Stimulated activated CD4-positive, alpha-beta T cell treated with anti-CD3 and anti-CD28 coated beads, Interleukin-4, amount 100 ng/mL, for 24 hours (primary cell): Measurements from ENCODE around the gene MYH11.

ENCODE experiments used
- DNase-seq: peaks from one replicate; pipeline ENCODE4 v3.0.0-alpha.2; 2020

MYH11 gene

DNA sequence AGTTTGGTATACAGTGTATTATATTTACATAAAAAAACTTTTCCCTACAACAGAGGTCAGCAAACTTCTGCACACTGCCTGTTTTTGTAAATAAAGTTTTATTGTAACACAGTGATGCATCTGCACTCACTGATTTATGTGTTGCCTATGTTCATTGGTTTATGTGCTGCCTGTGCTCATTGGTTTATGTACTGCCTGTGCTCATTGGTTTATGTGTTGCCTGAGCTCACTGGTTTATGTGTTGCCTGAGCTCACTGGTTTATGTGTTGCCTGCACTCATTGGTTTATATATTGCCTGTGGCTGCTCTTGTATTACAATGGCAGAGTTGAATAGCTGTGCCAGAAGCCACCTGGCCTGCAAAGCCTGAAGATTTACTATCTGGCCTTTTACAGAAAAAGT is 81.6 kb downstream of the MYH11 start:
- DNase-seq: no peak

DNA sequence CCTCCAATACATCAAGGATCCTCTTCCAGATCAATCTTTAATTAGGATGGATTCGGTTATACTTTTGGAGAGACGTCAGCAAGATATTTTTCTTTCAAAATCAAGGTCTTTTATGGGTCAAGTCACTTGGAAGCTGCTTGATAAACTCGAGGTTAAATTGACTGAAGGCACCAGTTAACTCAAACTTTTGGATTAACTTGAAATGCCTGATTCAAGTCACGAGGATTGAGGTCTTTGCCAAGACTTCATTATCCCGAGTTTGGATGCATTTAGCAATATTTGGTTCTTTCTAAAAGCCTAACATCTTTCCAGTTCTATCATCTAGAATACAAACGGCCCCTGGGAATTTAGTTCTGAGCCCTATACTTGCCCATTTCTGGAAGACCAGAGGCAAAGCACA is 82.9 kb downstream of the MYH11 start:
- DNase-seq: no peak

DNA sequence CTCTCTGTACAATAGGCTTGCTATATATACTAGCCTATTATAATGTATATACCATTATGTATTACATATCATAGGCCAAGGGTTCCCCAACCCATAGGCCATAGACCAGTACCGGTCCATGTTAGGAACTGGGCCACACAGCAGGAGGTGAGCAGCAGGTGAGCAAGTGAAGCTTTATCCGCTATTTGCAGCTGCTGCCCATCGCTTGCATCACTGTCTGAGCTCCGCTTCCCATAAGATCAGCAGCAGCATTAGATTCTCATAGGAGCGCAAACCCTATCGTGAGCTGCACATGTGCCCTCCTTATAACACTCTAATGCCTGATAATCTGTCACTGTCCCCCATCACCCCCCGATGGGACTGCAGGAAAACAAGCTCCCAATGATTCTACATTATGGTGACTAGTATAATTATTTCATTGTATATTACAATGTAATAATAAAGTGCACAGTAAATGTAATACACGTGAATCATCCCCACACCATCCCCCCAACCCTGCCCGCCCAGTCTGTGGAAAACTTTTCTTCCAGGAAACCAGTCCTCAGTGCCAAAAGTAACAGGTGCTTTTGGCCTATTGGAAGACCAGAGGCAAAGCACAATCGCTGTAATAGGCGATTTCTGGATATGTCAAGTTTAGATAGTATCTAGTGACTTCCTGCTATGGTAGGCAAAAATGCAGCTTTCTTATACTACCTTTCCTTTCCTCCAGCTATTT is 84.1 kb downstream of the MYH11 start:
- DNase-seq: no peak

DNA sequence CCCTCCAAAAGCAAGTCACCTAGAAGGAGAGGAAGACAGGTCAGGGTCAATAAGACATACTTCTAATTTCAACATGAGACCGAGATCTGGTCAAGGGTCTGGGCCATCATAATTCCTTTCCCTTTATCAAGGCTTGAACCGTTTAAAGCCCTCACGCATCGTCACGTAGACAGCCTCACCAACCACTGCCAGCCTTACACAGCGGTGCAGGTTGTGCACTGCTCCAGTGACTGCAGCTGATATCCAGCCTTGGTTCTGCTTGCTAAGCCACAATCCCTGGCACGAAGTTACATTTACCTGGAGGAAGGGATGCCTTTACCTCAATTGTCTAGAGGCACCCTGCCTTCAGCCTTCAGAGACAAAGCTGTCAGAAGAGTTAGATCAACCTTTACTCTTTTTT is 85.1 kb downstream of the MYH11 start:
- no peak for DNase-seq

DNA sequence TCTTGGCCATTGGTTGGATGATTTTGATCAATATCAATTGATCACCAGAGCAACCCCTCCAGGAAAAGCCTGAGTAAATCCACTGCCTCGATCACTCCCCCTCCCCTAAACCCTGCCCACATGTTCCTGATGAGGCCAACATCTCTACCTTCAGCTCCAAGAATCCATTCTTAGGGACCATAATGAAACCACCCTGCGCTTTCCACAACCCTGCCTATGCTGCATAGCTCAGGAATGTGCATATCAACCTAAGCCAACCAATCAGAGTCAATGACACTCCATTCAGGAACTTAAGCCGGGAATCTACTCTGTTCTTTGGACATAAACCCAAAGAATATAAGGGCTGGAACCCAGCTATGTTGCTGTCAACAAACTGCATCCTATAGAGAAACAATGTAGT is 86.3 kb downstream of the MYH11 start:
- no peak for DNase-seq

DNA sequence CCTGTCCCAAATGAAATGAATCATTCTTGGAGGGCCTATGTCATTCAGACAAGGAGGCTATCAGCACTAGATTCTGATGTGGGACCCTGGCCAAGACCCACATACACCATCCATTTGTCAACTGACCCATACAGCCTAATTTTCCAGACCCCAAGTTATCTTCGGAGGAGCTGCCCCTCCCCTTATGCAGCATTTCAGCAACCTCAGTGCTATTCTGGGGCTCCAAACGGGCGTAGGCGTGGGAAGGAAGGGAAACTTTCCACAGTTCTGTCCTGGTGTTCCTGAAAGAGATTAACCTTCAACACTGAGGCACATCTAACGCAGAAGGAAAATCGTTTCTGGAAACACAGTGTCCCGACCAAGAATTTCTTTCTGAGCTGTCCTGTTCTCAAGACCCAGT is 86.7 kb downstream of the MYH11 start:
- DNase-seq: no peak

DNA sequence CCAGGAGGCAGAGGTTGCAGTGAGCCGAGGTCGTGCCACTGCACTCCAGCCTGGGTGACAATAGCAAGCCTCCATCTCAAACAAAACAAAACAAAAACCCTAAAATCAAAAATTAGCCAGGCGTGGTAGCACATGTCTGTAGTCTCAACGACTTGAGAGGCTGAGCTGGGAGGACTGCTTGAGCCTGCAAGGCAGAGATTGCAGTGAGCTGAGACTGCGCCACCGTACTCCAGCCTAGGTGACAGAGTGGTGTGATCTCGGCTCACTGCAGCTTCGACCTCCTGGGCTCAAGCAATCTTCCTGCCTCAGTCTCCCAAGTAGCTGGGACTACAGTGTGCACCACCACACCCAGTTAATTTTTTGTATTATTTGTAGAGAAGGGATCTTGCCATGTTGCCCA is 87.6 kb downstream of the MYH11 start:
- DNase-seq: no peak

DNA sequence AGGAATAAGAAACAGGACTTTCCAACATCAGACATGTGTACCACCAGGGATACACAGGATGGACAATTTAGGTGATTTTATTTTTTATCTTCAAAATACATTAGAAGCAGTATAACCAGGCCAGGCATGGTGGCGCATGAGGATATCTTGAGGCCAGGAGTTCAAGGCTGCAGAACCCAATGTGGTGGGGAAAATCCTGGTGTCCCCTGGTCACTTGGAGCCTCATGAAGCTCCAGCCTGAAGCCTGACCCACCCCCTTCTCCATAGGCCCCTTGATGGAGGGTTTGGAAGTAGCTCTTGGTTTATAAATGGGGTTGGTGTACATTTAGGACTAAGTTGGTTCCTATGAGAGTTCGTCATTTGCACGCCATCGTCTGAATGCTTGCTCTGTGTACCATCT is 88.6 kb downstream of the MYH11 start:
- no peak for DNase-seq

DNA sequence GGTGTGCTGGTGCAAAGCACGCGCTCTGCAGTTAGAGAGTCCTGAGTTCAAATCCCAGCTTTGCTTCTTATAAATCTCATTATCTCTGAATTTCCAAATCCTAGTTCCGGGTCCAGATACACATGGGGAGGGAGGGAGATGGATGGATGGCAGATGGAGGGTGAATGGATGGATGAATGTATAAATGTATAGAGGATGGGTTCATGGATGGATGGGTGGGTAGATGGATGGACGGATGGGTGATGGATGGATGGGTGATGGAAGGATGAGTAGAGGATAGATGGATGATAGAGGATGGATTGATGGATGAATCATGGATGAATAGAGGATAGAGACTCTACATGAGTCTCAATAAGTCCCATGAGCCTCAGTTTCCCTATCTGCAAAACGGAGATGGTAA is 89.9 kb downstream of the MYH11 start:
- no peak for DNase-seq

DNA sequence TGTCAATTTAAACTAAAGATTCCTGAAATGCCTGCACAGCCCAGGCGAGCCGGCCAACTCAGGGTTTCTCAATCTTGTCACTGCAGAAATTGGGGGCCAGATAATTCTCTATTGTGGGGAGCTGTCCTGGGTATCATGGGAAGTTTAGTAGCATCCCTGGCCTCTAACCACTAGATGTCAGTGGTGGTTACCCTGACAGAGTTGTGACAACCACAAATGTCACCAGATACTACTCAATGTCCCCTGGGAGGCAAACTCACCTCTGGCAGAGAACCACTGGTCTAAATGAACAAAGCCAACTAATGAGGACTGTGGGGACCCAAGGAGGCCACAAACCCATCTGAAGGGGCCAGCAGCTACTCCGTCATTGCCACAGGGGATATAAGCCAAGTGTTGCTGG is 90.9 kb downstream of the MYH11 start:
- peak; percentile 38 for DNase-seq

DNA sequence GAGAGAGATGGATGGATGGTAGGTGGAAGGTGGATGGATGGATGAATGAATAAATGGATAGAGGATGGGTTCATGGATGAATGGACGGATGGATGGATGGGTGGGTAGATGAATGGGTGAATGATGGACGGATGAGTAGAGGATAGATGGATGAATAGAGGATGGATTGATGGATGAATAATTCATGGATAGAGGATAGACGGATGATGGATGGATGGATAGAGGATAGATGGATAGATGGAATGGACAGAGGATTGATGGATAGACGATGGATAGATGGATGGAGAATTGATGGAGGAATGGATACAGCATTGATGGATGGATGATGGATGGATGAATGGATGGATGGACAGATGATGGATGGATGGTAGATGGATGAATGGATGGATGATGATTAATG is 91.7 kb downstream of the MYH11 start:
- DNase-seq: no peak

DNA sequence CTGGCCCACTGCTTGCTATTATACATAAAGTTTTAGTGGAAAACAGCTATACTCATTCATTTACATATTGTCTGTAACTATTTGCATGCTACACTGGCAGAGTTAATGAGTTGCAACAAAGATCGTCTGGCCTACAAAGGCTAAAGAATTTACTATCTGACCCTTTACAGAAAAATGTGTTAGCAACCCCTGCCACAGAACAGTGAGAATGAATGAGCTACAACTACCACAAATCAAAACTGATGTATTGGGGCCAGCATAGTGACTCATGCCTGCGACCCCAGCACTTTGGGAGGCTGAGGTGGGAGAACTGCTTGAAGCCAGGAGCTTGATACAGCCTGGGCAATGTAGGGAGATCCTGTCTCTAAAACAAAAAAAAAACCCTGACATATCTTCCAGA is 92.7 kb downstream of the MYH11 start:
- DNase-seq: no peak

DNA sequence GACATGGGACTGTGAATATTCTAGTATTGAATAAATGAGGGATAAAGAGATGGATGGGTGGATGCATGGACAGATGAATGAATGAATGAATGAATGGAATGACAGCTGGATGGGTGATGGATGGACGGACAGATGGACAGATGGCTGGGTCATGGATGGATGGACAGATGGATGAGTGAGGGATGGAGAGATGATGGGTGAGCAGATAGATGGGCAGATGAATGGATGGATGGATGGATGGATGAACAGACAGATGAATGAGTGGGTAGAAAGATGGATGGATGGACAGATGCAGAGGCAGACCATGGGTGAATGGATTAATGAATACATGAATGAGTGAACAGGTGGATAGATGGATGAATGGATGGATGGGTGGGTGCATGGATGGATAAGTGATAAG is 96.7 kb downstream of the MYH11 start:
- DNase-seq: no peak

DNA sequence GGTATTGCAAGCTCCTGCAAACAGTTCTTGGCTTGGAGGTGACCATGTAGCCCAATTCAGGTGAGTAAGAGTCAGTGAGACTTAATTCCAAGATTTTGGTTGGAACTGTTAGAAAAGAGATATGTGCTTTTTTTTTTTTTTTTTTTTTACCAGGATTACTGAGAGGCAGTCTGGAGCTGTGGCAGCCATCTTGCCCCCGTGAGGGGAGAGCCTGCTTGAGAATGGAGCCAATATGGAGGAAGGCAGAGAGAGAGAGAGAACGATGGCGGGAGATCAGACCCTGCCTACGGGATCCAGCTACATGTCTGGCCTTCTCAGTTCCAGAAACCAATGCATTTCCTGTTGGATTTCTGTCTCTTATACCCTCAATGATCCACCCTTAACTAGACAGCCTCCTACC is 97.8 kb downstream of the MYH11 start:
- no peak for DNase-seq

DNA sequence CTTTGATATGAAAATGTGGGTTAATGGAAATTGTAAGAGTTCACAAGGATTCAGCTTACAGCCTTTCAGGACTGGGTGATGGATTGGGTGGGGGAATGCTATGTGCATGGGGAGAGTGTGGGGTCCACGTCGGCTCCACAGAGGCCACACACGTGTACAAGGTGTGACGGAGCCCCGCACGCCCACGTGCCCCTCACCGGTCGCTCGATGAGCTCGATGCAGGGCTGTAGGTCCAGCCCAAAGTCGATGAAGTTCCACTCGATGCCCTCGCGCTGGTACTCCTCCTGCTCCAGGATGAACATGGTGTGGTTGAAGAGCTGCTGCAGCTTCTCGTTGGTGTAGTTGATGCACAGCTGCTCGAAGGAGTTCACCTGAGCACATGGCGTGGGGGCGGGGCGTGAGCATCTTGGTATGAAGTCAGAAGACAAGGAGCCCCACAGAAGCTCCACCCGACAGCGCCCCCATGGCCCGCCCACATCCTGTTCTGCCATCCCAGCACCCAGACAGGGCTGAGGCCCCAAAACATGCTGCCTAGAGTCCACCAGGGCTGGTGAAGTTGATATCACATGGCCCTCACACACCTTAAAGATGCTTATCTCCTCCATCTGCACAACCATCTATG is 99.1 kb downstream of the MYH11 start:
- no peak for DNase-seq

DNA sequence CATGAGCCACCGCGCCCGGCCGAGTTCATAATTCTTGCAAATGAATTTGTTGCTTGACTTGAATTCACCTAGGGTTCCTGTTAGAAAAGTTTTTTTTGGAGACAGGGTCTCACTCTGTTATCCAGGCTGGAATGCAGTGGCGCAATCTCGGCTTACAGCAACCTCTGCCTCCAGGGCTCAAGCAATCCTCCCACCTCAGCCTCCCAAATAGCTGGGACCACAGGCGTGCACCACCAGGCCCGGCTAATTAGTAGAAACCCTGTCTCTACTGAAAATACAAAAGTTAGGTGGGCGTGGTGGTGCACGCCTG is 99.8 kb downstream of the MYH11 start:
- no peak for DNase-seq

DNA sequence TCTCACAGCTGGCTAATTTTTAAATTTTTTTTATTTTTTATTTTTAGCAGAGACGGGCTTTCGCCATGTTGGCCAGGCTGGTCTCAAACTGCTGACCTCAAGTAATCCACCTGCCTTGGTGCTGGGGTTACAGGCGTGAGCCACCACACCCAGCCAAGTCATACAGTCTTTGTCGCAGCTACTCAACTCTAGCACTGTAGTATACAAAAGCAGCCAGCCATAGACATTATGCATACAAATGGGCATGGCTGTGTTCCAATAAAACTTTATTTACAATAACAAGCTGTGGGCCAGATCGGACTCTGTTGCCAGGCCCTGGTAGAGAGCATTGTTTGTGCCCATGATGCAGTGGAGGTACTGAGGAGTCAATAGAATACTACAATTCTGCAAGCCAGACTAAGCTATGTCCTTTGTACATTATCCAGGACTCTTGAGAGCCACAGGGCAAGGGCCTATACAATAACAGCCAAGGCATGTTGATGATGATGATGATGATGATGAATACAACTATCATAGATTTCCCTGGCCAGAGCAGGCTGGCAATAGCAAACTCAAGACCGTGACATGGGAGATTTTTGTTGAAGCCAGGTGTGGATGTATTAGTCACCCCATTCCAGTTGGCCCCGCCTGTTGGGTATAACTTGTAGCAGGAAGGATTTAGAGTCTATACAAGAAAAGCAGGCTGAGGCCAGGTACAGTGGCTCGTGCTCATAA is 101.8 kb downstream of the MYH11 start:
- DNase-seq: no peak

DNA sequence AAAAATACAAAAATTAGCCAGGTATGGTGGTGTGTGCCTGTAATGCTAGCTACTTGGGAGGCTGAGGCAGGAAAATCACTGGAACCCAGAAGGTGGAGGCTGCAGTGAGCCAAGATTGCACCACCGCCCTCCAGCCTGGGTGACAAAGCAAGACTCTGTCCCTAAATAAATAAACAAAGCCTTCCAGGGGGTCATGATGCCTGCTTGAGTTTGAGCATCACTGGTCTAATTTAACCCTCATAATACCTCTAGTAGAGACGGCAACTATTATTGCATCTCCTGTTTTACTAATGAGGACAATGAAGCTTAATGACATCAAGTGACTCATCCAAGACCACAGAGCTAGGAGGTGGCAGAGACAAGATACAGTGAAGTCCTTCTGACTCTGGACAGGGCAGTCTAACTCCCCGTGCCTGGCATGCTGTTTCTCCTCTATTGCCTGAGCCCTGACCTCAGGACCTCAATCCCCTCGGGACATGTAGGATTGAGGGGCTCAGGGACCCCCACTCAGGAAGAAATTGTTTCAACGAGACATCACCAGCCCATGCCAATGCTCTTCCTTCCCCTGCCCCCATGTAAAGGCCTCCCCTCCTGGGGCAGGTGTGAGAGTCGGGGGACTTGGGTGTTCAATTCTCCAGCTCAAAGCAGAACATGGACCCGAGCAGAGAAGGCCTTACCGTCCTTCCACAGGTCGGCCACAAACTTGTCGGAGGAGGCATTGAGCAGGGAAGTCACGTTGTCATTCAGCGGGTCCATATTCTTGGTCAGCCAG is 103.9 kb downstream of the MYH11 start:
- no peak for DNase-seq

DNA sequence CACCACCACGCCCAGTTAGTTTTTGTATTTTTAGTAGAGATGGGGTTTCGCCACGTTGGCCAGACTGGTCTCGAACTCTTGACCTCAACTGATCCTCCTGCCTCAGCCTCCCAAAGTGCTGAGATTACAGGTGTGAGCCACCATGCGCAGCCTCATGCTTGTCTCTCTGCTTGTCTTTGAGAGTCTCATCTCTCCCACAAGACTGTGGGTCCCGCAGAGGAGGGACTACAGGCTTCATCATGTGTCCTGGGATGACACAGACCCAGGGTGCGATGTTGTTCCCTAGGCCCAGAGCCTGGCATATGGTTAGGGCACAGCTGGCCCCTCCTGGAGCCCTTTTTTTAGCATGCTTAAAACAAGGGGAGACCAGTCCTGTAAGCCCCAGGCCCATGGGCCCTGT is 104.9 kb downstream of the MYH11 start:
- DNase-seq: no peak

DNA sequence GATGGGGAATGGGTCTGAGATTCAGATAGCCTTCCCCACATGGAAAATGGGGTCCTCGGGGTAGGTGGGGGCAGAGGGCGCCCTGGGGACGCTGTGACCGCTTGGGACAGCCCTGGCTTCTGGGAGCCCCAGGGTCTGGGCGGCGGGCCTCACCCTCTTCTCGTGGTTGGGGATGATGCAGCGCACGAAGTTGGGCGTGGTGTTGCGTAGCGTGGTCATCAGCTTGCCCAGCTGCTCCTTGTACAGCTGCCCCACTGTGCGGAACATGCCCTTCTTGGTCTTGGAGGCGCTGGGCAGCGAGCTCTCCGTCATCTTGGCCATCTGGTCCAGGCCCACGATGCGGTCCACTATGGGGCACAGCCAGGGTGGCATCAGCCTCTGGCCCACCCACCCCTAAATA is 106.8 kb downstream of the MYH11 start:
- DNase-seq: no peak

DNA sequence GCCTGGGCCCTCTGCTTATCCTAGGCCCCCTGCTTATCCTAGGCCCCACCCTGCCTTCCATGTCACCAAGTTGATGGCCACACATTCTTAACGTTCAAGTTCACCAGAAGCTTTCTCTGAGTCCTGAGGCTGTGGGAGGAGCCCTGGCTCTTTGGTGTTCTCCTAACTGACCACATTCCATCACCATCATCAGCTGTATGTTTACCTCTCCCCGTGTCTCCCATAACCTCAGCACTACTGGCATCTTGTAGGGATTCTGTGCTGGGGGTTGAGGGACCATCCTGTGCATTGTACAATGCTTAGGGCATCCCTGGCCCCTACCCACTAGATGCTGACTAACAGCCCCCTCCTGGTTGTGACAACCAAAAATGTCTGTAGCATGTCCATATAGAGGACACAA is 107.5 kb downstream of the MYH11 start:
- DNase-seq: no peak

DNA sequence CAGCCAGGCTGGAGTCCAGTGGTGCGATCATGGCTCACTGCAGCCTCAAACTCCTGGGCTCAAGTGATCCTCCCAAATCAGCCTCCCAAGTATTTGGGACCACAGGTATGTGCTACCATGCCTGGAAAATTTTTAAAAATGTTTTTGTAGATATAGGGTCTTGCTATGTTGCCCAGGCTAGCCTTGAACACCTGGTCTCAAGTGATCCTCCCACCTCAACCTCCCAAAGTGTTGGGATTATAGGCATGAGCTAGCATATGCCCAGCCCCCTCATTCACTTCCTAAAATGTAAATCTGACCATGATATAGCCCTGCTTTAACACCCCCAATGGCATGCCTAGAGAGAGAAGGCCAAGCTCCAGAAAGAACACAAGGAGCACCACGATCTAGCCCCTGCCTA is 108.2 kb downstream of the MYH11 start:
- no peak for DNase-seq

DNA sequence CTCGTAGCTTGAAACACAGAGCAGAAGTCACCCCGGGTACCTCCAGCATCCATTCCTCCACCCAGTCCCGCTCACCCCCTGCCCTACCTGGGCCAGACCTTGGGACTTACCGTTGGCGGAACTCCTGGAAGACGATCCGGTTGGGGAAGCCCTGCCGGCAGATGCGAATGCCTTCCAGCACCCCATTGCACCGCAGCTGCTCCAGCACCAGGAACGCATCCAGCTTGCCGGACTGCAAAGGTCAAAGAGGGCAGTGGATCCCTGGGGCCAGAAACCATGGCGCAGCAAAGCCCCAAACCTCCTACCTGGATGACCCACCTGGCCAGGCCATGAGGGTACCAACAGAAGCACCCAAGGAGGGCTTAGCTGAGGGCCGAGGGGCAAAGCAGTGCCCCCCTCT is 108.9 kb downstream of the MYH11 start:
- DNase-seq: no peak

DNA sequence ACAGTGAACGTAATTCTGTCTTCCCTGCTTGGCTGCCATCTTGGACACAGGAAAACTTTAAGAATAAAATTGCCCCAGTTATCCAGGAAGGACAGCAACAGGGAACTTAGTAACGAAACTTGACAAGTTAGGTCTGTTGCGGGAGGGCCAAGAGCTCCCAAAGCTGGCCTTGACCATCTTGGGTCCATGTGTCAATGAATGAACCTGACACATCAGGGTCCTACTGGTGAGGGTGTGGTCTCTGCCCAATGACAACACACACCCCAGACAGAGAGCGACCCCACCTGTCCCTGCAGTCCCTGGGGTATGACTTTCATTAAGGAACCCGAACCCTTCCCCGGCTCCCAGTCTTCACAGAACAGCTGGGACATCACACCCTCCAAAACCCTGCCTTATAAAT is 110.5 kb downstream of the MYH11 start:
- DNase-seq: no peak
